Stimulated activated CD8-positive, alpha-beta memory T cell treated with anti-CD3 and anti-CD28 coated beads, Interleukin-4, amount 100 ng/mL, for 48 hours (primary cell): ENCODE measurements around the gene SP9.

Source experiments
- DNase-seq: peaks from one replicate; pipeline ENCODE4 v3.0.0-alpha.2; 2020

SP9 gene

DNA sequence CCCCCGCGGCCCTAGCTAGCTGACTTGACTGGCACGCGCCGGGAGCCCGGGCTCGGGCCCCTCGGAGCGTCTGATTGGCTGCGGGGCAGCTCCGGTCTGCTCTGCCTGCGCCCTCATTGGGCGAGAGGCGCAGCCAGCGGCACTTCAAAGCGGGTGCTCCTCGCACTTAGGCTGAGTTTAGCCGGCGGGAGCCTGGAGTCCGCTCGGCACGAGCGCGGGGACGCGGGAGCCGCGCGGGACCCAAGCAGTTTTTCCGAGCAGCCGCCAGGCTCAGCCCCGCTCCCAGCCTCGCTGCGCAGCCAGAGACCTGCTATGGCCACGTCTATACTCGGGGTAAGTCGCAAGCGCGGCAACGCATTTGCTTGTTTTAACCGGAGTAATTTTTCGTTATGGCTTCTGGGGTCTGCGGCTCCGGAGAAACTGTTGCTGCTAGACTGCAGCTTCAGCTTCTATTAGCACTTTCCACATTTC is at the start of gene SP9:
Gene SP9, plus strand, starts transcription at position 174 of the 471 bp plus-strand sequence. Its CDS starts 139 bp downstream, at position 313.
- peak; percentile 53 for DNase-seq

DNA sequence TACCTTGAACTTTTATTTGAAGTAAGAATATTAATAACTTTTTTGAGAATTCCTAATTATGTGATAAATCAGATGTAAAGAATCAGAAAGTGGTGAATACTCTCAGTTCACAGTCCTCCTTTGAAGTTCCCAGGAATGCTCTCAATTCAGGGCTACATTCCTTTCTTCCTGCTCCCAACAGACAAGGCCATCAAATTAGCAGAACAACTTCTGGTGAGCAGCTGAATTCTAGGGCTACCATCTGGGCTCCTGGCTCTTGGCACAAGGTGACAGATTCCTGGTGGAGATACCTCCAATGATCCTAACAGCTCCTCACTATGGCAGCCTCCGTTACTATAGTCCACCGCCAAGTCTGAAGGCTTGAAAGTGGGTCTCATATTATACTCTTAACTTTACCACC is 48.6 kb upstream of the SP9 start:
- DNase-seq, result no peak

DNA sequence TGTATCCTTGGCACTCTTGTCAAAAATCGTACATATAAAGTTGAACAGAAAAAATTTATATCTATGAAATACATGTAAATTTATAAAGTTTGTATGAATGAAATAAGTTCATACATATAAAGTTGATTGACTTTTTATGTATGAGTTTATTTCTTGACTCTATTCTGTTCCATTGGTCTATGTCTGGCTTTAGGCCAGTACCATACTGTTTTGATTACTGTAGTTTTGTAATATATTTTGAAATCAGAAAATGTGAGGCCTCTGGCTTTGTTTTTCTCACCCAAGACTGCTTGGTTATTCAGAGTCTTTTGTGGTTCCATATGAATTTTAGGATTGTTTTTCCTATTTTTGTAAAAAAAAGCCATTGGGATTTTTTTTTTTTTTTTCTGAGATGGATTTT is 41.8 kb upstream of the SP9 start:
- DNase-seq, result no peak

DNA sequence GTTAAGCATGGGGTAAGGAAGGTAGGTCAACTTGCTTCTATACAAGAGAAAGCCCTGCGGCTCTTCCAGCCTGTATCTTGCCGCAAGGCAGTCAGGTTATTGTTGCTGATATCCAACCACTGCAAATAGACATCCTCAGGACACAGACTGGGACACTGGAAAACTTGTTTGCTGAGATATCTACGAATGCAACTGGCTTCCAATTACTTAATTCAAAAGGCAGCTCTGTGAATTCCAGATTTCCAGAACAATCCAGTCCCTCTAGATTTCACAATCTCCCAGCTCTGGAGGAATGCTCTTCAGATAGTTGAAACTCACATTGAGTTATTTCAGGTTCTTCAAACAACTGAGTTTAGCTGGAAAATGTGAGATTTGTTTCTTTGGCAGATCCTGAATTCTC is 34.6 kb upstream of the SP9 start:
- no peak for DNase-seq

GRCh38 chr2:174312581-174313234 is 22.0 kb upstream of the SP9 start:
- no peak for DNase-seq

DNA sequence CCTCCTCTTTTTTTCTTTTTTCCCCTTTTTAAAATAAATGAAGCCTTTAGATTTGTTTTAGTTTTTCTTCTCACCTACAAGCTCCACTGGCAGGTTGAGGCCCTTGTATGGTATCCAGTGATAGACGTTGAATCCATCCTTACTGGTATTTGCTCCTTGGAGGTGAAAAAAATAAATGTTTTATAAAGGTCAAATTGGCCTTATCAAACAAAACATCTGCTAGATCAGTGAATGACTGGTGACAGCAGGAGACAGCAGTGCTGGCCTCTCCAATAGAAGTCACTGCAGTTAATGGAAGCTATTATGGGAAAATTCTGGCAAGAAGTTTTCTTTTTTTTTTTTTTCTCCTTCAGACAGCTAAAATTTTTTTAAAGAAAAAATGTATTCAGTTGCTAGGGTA is 12.6 kb upstream of the SP9 start:
- DNase-seq, result no peak

GRCh38 chr2:174322746-174323145 is 12.0 kb upstream of the SP9 start:
- no peak for DNase-seq

- no peak for DNase-seq
Measured at GRCh38 chr2:174324530-174324929, 10.2 kb upstream of the SP9 start.

- DNase-seq, result no peak
Measured at GRCh38 chr2:174325373-174326160, 9.2 kb upstream of the SP9 start.

- peak; percentile 48 for DNase-seq
Measured at GRCh38 chr2:174326161-174327020, 8.4 kb upstream of the SP9 start.

GRCh38 chr2:174327021-174327840 is 7.5 kb upstream of the SP9 start:
- DNase-seq, result no peak

GRCh38 chr2:174327841-174328113 is 7.0 kb upstream of the SP9 start:
- no peak for DNase-seq

GRCh38 chr2:174328114-174328960 is 6.4 kb upstream of the SP9 start:
- no peak for DNase-seq

- DNase-seq, result no peak
Measured at GRCh38 chr2:174328961-174329715, 5.6 kb upstream of the SP9 start.

GRCh38 chr2:174330945-174331594 is 3.7 kb upstream of the SP9 start:
- no peak for DNase-seq

DNA sequence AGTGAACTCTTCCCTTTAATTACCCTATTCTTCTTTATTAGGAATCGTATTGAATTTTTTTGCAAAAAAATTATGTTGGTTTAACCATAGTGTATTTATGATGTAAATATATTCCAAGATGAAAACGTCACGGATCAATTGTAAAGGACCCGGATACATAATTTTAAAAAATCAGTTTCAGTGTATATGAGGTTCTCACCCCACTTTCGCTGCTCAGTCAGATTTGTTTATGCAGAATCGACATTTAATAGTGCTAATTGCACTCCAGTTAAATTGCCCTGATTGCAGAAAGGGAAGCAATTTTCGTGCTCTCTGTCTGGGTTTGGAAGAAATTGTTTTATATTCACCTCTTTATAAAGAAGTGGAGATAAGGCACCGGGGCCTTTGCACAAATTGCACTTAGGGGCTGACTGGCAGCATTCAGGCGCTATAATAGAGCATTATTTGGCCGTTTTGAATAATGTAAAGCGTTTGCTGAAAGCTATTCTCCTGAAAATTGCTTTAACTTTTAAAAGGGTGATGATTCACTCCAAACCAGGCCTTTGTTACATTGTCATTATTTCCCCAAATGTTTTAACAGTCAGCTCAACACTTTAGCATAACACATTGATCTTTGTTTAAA is 3.0 kb upstream of the SP9 start:
- DNase-seq, result no peak

DNA sequence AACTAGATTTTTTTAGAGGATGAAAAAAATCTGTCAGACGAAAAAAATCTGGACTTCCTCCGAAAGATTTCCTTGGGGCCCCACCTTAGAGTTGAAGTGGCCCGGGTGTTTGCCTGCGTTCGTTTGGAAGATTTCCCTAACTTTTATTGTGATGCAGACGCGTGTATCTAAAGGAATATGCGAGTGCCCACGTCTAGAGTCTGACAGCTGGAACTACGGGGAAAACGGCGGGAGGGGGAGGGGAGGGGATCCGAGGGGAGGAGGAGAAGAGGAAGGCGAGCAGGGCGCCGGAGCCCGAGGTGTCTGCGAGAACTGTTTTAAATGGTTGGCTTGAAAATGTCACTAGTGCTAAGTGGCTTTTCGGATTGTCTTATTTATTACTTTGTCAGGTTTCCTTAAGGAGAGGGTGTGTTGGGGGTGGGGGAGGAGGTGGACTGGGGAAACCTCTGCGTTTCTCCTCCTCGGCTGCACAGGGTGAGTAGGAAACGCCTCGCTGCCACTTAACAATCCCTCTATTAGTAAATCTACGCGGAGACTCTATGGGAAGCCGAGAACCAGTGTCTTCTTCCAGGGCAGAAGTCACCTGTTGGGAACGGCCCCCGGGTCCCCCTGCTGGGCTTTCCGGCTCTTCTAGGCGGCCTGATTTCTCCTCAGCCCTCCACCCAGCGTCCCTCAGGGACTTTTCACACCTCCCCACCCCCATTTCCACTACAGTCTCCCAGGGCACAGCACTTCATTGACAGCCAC is 2.4 kb upstream of the SP9 start:
- no peak for DNase-seq

DNA sequence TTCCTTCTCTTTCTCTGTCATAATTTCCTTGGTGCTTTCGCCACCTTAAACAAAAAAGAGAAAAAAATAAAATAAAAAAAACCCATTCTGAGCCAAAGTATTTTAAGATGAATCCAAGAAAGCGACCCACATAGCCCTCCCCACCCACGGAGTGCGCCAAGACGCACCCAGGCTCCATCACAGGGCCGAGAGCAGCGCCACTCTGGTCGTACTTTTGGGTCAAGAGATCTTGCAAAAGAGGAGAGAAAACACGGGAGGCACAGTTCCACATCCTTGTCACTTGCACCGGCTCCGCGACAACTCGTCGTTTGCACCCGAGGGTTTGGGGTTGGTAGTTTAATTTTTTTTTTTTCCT is 1.8 kb upstream of the SP9 start:
- no peak for DNase-seq
